ENCODE results near the gene CTNNA3. TPM values are rescaled to one million over a fixed set of nuclear protein-coding genes. Genes with fewer than 3 reads are reported as not detected.

CTNNA3 gene
- total and polyA plus RNA-seq, 4 donors: 0.16 to 2.4 (median 1.4) TPM

GRCh38 chr10:67609996-67610793 is 85.8 kb downstream of the CTNNA3 start:
- no peaks in the 10 kb centered on the region for H3K9me3 ChIP-seq (ENCODE audit: control insufficient read depth in 4 of 4, low read length in 3 of 4)
- no peak for DNase-seq (ENCODE audit: low spot score)
- no peak overlapping the region for H3K4me3 ChIP-seq (ENCODE audit: low read depth in 1 of 3, low read length in 3 of 3)
- TF ChIP-seq MAX (IDR thresholded peaks at IDR 0.05) (no peak), RAD21 (IDR thresholded peaks at IDR 0.05) (no peak), RXRA (IDR thresholded peaks at IDR 0.05) (no peak), NR2F2 (IDR thresholded peaks at IDR 0.05) (no peak), GABPA (IDR thresholded peaks at IDR 0.05 in 1 of 2, conservative IDR thresholded peaks at IDR 0.05 in 1 of 2) (no peak)
- no peaks in the 10 kb centered on the region for H3K36me3 ChIP-seq (ENCODE audit: control insufficient read depth in 4 of 4, insufficient read depth in 3 of 4, low read depth in 1 of 4, low read length in 3 of 4)
- 79% methylated on average over 6 of the region's 6 CpGs for WGBS
- H3K27ac ChIP-seq (ENCODE audit: low read depth in 1 of 2, low read length in 2 of 2): no peak overlapping the region
- no peaks in the 10 kb centered on the region for H3K27me3 ChIP-seq (ENCODE audit: control insufficient read depth in 4 of 4, insufficient read depth in 4 of 4, low read length in 3 of 4)
- H3K9ac ChIP-seq (ENCODE audit: low read depth in 1 of 2, low read length in 2 of 2): no peak overlapping the region
- H3K4me1 ChIP-seq (ENCODE audit: control insufficient read depth in 4 of 4, insufficient read depth in 4 of 4, low read length in 3 of 4): peaks cover 0 to 2% (median 0%) of the 10 kb centered on the region in 4 donors

DNA sequence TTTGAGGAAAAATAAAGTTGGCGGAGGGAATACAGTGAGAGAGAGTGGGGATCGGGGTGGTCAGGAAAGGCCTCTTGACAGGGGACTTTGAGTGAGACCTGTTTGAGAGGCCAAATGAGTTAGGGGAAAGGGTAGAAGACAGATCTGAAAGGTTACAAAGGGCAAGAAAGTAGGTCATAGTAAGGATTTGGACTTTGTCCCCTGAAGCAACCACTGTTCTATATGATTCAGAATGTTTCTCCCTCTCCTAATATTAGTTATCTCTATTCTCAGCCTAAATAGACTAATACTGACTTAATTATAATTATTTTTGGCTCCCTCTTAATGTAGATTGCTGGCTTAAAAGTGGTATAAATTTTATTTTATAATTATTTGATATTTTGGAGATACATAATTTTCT is 88.0 kb downstream of the CTNNA3 start:
- DNase-seq (ENCODE audit: low spot score): no peak
- TF ChIP-seq RAD21 (IDR thresholded peaks at IDR 0.05) (no peak), RXRA (IDR thresholded peaks at IDR 0.05) (no peak), FOXA1 (IDR thresholded peaks at IDR 0.05) (no peak), HNF4A (conservative IDR thresholded peaks at IDR 0.05) (no peak), EGR1 (IDR thresholded peaks at IDR 0.05; ENCODE audit: low read depth in 2 of 2) (no peak), CTCF (IDR thresholded peaks at IDR 0.05; ENCODE audit: low read depth, low read length, missing input control) (no peak), NR2F2 (IDR thresholded peaks at IDR 0.05) (no peak), YY1 (IDR thresholded peaks at IDR 0.05) (no peak), MAX (IDR thresholded peaks at IDR 0.05) (no peak), GABPA (IDR thresholded peaks at IDR 0.05 in 1 of 2, conservative IDR thresholded peaks at IDR 0.05 in 1 of 2) (no peak), TAF1 (conservative IDR thresholded peaks at IDR 0.05) (no peak)
- TF ChIP-seq, protein P1, sequence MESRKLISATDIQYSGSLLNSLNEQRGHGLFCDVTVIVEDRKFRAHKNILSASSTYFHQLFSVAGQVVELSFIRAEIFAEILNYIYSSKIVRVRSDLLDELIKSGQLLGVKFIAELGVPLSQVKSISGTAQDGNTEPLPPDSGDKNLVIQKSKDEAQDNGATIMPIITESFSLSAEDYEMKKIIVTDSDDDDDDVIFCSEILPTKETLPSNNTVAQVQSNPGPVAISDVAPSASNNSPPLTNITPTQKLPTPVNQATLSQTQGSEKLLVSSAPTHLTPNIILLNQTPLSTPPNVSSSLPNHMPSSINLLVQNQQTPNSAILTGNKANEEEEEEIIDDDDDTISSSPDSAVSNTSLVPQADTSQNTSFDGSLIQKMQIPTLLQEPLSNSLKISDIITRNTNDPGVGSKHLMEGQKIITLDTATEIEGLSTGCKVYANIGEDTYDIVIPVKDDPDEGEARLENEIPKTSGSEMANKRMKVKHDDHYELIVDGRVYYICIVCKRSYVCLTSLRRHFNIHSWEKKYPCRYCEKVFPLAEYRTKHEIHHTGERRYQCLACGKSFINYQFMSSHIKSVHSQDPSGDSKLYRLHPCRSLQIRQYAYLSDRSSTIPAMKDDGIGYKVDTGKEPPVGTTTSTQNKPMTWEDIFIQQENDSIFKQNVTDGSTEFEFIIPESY (IDR thresholded peaks at IDR 0.05): no peak
- H3K27ac ChIP-seq (ENCODE audit: low read depth in 1 of 2, low read length in 2 of 2): no peak overlapping the region
- H3K4me1 ChIP-seq (ENCODE audit: control insufficient read depth in 4 of 4, insufficient read depth in 4 of 4, low read length in 3 of 4): peaks cover 0 to 2% (median 0%) of the 10 kb centered on the region in 4 donors
- 99% methylated on average over 2 of the region's 2 CpGs for WGBS
- no peak overlapping the region for H3K9ac ChIP-seq (ENCODE audit: low read depth in 1 of 2, low read length in 2 of 2)
- no peak overlapping the region for H3K4me3 ChIP-seq (ENCODE audit: low read depth in 1 of 3, low read length in 3 of 3)
- H3K9me3 ChIP-seq (ENCODE audit: control insufficient read depth in 4 of 4, low read length in 3 of 4): peaks cover 0 to 2% (median 0%) of the 10 kb centered on the region in 4 donors
- H3K27me3 ChIP-seq (ENCODE audit: control insufficient read depth in 4 of 4, insufficient read depth in 4 of 4, low read length in 3 of 4): no peaks in the 10 kb centered on the region
- H3K36me3 ChIP-seq (ENCODE audit: control insufficient read depth in 4 of 4, insufficient read depth in 3 of 4, low read depth in 1 of 4, low read length in 3 of 4): no peaks in the 10 kb centered on the region

DNA sequence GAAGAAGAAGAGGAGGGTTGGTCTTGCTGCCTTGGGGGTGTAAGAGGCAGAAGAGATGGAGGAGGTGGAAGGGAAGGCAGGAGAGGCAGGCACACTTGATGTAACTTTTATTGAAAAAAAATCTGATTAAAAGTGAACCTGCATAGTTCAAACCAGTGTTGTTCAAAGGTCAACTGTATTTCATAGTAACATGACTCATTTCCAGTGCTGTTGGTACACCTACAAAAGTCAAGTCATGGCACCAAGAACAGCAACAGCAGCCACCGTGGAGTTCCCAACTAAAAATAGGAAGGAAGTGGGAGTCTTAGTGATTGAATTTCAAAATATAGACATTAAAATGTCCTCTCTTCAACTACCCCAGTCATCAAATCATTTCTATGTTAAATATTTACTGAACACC is 88.5 kb downstream of the CTNNA3 start:
- WGBS: 49% methylated on average over 1 of the region's 1 CpG
- Histone ChIP-seq H3K9ac (ENCODE audit: low read depth in 1 of 2, low read length in 2 of 2) (no peak overlapping the region), H3K36me3 (ENCODE audit: control insufficient read depth in 4 of 4, insufficient read depth in 3 of 4, low read depth in 1 of 4, low read length in 3 of 4) (no peaks in the 10 kb centered on the region), H3K9me3 (ENCODE audit: control insufficient read depth in 4 of 4, low read length in 3 of 4) (peaks cover 0 to 2% (median 0%) of the 10 kb centered on the region in 4 donors), H3K4me3 (ENCODE audit: low read depth in 1 of 3, low read length in 3 of 3) (no peak overlapping the region), H3K4me1 (ENCODE audit: control insufficient read depth in 4 of 4, insufficient read depth in 4 of 4, low read length in 3 of 4) (peaks cover 0 to 2% (median 0%) of the 10 kb centered on the region in 4 donors), H3K27me3 (ENCODE audit: control insufficient read depth in 4 of 4, insufficient read depth in 4 of 4, low read length in 3 of 4) (no peaks in the 10 kb centered on the region), H3K27ac (ENCODE audit: low read depth in 1 of 2, low read length in 2 of 2) (no peak overlapping the region)
- TF ChIP-seq MAX (IDR thresholded peaks at IDR 0.05): no peak
- TF ChIP-seq JUND (IDR thresholded peaks at IDR 0.05): peak in 1 of 2 donors; percentile 32
- DNase-seq (ENCODE audit: low spot score): no peak
